WTC11 (cell line): ENCODE results near the gene IQGAP2. TPM values are rescaled to one million over a fixed set of nuclear protein-coding genes. Genes with fewer than 3 reads are reported as not detected.

Experiments
- ATAC-seq: fragments of 200-7000 bp; cut with Tn5 transposase; 2 replicates; pipeline ENCODE4 v1.10.0; 2021; ENCODE audit warnings: mild to moderate bottlenecking, moderate library complexity
- CTCF ChIA-PET: fragments of 300-600 bp; sonication (Branson Sonifier 250); formaldehyde crosslinking; loops from one replicate; lab custom pipeline; 2021; ENCODE audit warnings: antibody characterized with exemption; lab: Charles Lee
- POLR2A ChIA-PET: fragments of 350-600 bp; sonication (Branson Sonifier 250); formaldehyde crosslinking; loops from one replicate; lab custom pipeline; 2021; ENCODE audit warnings: antibody characterized with exemption; lab: Charles Lee
- DNase-seq: peaks from one replicate; pipeline ENCODE4 v3.0.0; 2021; ENCODE audit warnings: low spot score
- H3K27ac Mint-ChIP-seq: 2 replicates; pipeline ENCODE4 v1.8.0; 2021; ENCODE audit warnings: mixed read lengths
- H3K27me3 Mint-ChIP-seq: 2 replicates; pipeline ENCODE4 v1.8.0; 2021; ENCODE audit warnings: low read depth, mild to moderate bottlenecking, moderate library complexity, mixed read lengths
- H3K36me3 Mint-ChIP-seq: 2 replicates; pipeline ENCODE4 v1.8.0; 2021; ENCODE audit warnings: mixed read lengths
- H3K4me1 Mint-ChIP-seq: 2 replicates; pipeline ENCODE4 v1.8.0; 2022; ENCODE audit warnings: mixed read lengths
- H3K4me3 Mint-ChIP-seq: 2 replicates; pipeline ENCODE4 v1.8.0; 2021; ENCODE audit warnings: mild to moderate bottlenecking, moderate library complexity, mixed read lengths
- H3K9me3 Mint-ChIP-seq: 2 replicates; pipeline ENCODE4 v1.8.0; 2021; ENCODE audit warnings: mixed read lengths
- CREB1 ChIP-seq: sonication (generic); formaldehyde crosslinking; IDR thresholded peaks from 2 replicates; pipeline ENCODE4 v1.8.0; 2023; ENCODE audit warnings: mild to moderate bottlenecking, missing genetic modification reagents
- GRHL2 ChIP-seq: fragments of 250-450 bp; sonication (Bioruptor Pico); IDR thresholded peaks from 2 replicates; pipeline ENCODE4 v1.8.0; 2022; ENCODE audit warnings: mild to moderate bottlenecking, moderate library complexity; ENCODE audit not compliant: insufficient replicate concordance, severe bottlenecking
- ZBTB21 ChIP-seq: sonication (generic); formaldehyde crosslinking; IDR thresholded peaks from 2 replicates; pipeline ENCODE4 v1.8.1; 2023; ENCODE audit warnings: mild to moderate bottlenecking, missing genetic modification reagents, borderline replicate concordance
- ZNF232 ChIP-seq: sonication (generic); formaldehyde crosslinking; IDR thresholded peaks from 2 replicates; pipeline ENCODE4 v1.8.0; 2022; ENCODE audit warnings: mild to moderate bottlenecking, missing genetic modification reagents
- total RNA-seq: library from RNA; stranded (reverse); gene quantifications from 3 replicates; pipeline ENCODE4 v1.2.3, GENCODE V29; 2021
- TF ChIP-seq, protein P1 (sequence below): sonication (generic); formaldehyde crosslinking; IDR thresholded peaks from 2 replicates; pipeline ENCODE4 v1.8.1; 2022; ENCODE audit warnings: missing genetic modification reagents, borderline replicate concordance
- TF ChIP-seq, protein P2 (sequence below): sonication (generic); formaldehyde crosslinking; IDR thresholded peaks from 2 replicates; pipeline ENCODE4 v1.8.1; 2022; ENCODE audit warnings: low read depth, mild to moderate bottlenecking, moderate library complexity, missing genetic modification reagents, borderline replicate concordance
- TF ChIP-seq, protein P3 (sequence below): fragments of 250-450 bp; sonication (Bioruptor Pico); IDR thresholded peaks from 2 replicates; pipeline ENCODE4 v1.8.0; 2021; ENCODE audit warnings: mild to moderate bottlenecking
- TF ChIP-seq, protein P4 (sequence below): fragments of 250-450 bp; sonication (Bioruptor Pico); IDR thresholded peaks from 2 replicates; pipeline ENCODE4 v1.9.0; 2021; ENCODE audit warnings: moderate library complexity, mild to moderate bottlenecking, inconsistent platforms, borderline replicate concordance
- TF ChIP-seq, protein P5 (sequence below): sonication (generic); formaldehyde crosslinking; IDR thresholded peaks from 2 replicates; pipeline ENCODE4 v1.8.1; 2023; ENCODE audit warnings: mild to moderate bottlenecking, missing genetic modification reagents, borderline replicate concordance

Gene IQGAP2
- total RNA-seq, 1 experiment from 2014 or later = 70.6 TPM

DNA sequence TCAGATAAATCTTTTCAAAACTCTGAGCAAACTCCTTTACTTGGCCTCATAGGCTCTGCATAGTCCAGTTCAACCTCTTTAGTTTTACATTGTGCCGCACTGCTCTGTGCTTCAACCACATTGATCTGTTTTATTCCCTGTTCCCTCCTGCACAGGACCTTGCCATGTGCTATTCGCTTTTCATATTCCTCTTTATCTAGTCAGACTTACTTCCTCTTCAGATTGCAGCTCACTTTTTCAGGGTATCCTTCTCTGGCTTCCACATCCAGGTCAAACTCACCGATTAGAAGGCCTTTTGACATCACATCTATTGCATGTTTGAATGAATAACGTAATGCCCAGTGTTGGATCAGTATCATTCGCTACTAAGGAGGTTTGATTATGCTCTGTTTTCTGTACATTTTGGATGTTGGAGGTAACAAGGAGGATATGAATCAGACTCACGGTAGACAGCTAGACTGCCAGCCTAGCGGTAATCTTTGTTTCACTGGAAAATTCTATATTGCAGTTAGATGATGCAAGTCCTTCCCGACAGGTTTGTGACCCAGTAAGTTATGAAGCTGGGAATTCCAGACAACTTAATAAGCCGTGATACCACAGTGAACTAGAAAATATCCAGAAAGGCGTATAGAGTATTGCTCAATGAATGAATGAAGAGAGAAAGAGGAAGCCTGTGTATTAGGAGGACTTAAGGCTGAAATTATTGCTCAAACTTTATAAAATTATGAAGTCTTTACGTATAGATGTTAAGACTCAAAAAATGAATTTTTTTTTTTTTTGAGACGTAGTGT, 65.7 kb downstream of the IQGAP2 start (continued):
- TF ChIP-seq, protein P1, sequence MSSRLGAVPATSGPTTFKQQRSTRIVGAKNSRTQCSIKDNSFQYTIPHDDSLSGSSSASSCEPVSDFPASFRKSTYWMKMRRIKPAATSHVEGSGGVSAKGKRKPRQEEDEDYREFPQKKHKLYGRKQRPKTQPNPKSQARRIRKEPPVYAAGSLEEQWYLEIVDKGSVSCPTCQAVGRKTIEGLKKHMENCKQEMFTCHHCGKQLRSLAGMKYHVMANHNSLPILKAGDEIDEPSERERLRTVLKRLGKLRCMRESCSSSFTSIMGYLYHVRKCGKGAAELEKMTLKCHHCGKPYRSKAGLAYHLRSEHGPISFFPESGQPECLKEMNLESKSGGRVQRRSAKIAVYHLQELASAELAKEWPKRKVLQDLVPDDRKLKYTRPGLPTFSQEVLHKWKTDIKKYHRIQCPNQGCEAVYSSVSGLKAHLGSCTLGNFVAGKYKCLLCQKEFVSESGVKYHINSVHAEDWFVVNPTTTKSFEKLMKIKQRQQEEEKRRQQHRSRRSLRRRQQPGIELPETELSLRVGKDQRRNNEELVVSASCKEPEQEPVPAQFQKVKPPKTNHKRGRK (CRISPR knock-in tag) = no peak
- TF ChIP-seq, protein P2, sequence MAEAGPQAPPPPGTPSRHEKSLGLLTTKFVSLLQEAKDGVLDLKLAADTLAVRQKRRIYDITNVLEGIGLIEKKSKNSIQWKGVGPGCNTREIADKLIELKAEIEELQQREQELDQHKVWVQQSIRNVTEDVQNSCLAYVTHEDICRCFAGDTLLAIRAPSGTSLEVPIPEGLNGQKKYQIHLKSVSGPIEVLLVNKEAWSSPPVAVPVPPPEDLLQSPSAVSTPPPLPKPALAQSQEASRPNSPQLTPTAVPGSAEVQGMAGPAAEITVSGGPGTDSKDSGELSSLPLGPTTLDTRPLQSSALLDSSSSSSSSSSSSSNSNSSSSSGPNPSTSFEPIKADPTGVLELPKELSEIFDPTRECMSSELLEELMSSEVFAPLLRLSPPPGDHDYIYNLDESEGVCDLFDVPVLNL (CRISPR knock-in tag) = no peak
- TF ChIP-seq, protein P3, sequence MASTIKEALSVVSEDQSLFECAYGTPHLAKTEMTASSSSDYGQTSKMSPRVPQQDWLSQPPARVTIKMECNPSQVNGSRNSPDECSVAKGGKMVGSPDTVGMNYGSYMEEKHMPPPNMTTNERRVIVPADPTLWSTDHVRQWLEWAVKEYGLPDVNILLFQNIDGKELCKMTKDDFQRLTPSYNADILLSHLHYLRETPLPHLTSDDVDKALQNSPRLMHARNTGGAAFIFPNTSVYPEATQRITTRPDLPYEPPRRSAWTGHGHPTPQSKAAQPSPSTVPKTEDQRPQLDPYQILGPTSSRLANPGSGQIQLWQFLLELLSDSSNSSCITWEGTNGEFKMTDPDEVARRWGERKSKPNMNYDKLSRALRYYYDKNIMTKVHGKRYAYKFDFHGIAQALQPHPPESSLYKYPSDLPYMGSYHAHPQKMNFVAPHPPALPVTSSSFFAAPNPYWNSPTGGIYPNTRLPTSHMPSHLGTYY (CRISPR knock-in tag) = no peak
- TF ChIP-seq GRHL2 (CRISPR knock-in tag) = no peak

DNA sequence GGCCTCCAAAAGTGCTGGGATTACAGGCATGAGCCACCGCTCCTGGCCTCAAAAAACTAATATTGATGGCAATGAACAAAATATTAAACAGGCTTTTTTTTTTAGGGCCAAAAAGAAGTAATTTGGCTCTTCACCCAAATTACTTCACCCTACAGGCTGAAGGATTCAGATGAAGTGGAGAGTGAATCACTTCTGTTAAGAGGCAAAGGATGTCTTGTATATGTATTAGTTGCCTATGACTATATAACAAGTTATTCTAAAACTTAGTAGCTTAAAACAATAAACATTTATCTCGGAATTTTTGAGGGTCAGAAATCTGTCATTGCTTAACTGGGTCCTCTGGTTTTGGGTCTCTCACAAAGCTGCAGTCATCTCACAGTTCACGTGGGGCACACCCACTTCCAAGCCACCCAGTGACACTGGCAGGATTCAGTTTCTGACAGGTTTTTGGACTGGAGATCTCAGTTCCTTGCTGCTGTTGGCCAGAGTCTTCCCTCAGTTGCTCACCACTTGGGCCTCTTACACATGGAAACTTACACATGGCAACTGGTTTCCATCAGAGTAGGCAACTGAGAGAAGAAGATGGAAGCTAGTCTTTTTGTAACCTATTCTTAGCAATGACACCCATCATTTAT, 66.7 kb downstream of the IQGAP2 start:
- no peaks in the 10 kb centered on the region for H3K27me3 Mint-ChIP-seq
- no peak overlapping the region for H3K27ac Mint-ChIP-seq
- TF ChIP-seq, protein P4, sequence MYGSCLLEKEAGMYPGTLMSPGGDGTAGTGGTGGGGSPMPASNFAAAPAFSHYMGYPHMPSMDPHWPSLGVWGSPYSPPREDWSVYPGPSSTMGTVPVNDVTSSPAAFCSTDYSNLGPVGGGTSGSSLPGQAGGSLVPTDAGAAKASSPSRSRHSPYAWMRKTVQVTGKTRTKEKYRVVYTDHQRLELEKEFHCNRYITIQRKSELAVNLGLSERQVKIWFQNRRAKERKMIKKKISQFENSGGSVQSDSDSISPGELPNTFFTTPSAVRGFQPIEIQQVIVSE (CRISPR knock-in tag) = no peak
- TF ChIP-seq, protein P5, sequence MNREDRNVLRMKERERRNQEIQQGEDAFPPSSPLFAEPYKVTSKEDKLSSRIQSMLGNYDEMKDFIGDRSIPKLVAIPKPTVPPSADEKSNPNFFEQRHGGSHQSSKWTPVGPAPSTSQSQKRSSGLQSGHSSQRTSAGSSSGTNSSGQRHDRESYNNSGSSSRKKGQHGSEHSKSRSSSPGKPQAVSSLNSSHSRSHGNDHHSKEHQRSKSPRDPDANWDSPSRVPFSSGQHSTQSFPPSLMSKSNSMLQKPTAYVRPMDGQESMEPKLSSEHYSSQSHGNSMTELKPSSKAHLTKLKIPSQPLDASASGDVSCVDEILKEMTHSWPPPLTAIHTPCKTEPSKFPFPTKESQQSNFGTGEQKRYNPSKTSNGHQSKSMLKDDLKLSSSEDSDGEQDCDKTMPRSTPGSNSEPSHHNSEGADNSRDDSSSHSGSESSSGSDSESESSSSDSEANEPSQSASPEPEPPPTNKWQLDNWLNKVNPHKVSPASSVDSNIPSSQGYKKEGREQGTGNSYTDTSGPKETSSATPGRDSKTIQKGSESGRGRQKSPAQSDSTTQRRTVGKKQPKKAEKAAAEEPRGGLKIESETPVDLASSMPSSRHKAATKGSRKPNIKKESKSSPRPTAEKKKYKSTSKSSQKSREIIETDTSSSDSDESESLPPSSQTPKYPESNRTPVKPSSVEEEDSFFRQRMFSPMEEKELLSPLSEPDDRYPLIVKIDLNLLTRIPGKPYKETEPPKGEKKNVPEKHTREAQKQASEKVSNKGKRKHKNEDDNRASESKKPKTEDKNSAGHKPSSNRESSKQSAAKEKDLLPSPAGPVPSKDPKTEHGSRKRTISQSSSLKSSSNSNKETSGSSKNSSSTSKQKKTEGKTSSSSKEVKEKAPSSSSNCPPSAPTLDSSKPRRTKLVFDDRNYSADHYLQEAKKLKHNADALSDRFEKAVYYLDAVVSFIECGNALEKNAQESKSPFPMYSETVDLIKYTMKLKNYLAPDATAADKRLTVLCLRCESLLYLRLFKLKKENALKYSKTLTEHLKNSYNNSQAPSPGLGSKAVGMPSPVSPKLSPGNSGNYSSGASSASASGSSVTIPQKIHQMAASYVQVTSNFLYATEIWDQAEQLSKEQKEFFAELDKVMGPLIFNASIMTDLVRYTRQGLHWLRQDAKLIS (CRISPR knock-in tag) = no peak
- TF ChIP-seq CREB1 (CRISPR knock-in tag) (no peak), ZNF232 (no peak), ZBTB21 (CRISPR knock-in tag) (no peak)
- TF ChIP-seq, protein P2 (CRISPR knock-in tag) = no peak
- TF ChIP-seq, all 79 proteins: peak for 0
- ChIA-PET POLR2A (interaction anchor here (0.6 kb wide), 2 partner anchors 14 to 349 kb away, joined by 4 to 5 read pairs; no protein-coding TSS in a partner anchor), CTCF (interaction anchor here (0.6 kb wide), 1 partner anchor 260 kb away, joined by 3 read pairs; no protein-coding TSS in a partner anchor)
- no peak for DNase-seq
- peaks cover 34% of the 10 kb centered on the region for H3K36me3 Mint-ChIP-seq
- peaks cover 26% of the 10 kb centered on the region for H3K9me3 Mint-ChIP-seq
- ATAC-seq = no peak
- peaks cover 27% of the 10 kb centered on the region for H3K4me1 Mint-ChIP-seq
- no peak overlapping the region for H3K4me3 Mint-ChIP-seq
